Fibroblast of pulmonary artery (primary cell): Measurements from ENCODE around the gene TH.

Experiments used
- DNase-seq: peaks from one replicate; pipeline ENCODE4 v3.0.0-alpha.2; 2010; ENCODE audit warnings: low read depth
- H3K4me3 ChIP-seq: replicated peaks from 2 replicates; pipeline ENCODE4 v1.5.1; 2011; ENCODE audit warnings: low read depth, mild to moderate bottlenecking, control low read depth, low read length, moderate library complexity
- TF ChIP-seq, protein P1 (sequence below): IDR thresholded peaks from 2 replicates; pipeline ENCODE4 v1.5.1; 2011; ENCODE audit warnings: mild to moderate bottlenecking, control low read depth, low read length, inconsistent platforms; ENCODE audit errors: missing control alignments

The TH gene

GRCh38 chr11:2193099-2193887 is 21.7 kb upstream of the TH start:
- DNase-seq, result no peak
- H3K4me3 ChIP-seq, result no peak overlapping the region
- TF ChIP-seq, protein P1, sequence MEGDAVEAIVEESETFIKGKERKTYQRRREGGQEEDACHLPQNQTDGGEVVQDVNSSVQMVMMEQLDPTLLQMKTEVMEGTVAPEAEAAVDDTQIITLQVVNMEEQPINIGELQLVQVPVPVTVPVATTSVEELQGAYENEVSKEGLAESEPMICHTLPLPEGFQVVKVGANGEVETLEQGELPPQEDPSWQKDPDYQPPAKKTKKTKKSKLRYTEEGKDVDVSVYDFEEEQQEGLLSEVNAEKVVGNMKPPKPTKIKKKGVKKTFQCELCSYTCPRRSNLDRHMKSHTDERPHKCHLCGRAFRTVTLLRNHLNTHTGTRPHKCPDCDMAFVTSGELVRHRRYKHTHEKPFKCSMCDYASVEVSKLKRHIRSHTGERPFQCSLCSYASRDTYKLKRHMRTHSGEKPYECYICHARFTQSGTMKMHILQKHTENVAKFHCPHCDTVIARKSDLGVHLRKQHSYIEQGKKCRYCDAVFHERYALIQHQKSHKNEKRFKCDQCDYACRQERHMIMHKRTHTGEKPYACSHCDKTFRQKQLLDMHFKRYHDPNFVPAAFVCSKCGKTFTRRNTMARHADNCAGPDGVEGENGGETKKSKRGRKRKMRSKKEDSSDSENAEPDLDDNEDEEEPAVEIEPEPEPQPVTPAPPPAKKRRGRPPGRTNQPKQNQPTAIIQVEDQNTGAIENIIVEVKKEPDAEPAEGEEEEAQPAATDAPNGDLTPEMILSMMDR, result no peak

GRCh38 chr11:2192435-2192834 is 20.8 kb upstream of the TH start:
- DNase-seq, result no peak
- TF ChIP-seq, protein P1, result no peak
- no peak overlapping the region for H3K4me3 ChIP-seq

GRCh38 chr11:2191883-2192282 is 20.3 kb upstream of the TH start:
- H3K4me3 ChIP-seq, result no peak overlapping the region
- no peak for DNase-seq
- TF ChIP-seq, protein P1, result no peak

DNA sequence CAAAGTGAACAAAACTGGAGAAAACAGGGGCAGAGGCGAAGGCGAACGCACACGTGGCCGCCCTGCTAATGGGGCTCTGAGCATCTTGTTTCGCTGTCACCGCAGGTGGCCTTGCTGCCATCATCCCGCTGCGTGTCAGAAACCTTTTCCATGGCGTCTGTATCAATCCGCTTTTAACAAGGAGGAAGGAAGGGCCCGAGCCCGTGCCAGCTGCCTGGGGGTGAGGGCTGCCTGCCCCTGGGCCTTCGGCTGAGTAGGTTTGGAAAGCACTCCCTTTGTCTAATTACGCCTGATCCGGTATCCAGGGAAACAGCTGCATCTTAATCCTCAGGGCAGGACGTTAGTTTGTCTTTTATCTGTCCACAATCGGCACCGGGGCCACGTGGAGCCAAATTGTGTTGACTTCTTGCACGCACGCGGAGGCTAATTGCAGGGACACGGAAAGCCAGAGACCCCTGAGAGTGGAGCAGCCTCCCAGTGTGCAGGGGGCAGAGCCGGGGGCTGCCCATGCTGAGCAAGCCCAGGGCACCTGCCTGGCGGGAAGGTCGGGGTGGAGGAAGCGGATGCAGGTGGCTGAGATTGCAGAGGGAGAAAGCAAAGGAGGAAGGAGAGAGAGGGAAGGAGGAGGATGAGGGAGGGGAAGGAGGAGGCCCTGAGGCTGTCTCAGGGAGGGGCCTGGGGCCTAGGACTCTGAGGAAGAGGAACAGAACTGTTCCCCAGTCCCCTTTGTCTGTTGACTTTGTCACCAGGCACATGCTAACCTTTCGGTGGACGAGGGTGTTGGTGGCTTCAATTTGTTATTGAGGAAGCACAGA is 19.2 kb upstream of the TH start:
- no peak for DNase-seq
- H3K4me3 ChIP-seq, result no peak overlapping the region
- TF ChIP-seq, protein P1, result no peak

GRCh38 chr11:2189938-2190656 is 18.5 kb upstream of the TH start:
- H3K4me3 ChIP-seq, result no peak overlapping the region
- TF ChIP-seq, protein P1, result no peak
- no peak for DNase-seq

GRCh38 chr11:2188745-2189144 is 17.1 kb upstream of the TH start:
- TF ChIP-seq, protein P1, result no peak
- no peak for DNase-seq
- H3K4me3 ChIP-seq, result no peak overlapping the region
